AG09309 (cell line): ENCODE measurements around the gene FAR2.
"Not testable (repeated sequence)": the region's sequence is repeated elsewhere in the genome, so short reads cannot be mapped to it uniquely, and the experiment has no call there.

Experiments
- DNase-seq: peaks from one replicate; pipeline ENCODE4 v3.0.0-alpha.2; 2010; ENCODE audit warnings: low read depth
- H3K4me3 ChIP-seq: 2 replicates; pipeline ENCODE4 v1.5.1; 2011; ENCODE audit warnings: mild to moderate bottlenecking, low read depth, low read length, moderate library complexity; ENCODE audit not compliant: control insufficient read depth
- TF ChIP-seq, protein P1 (sequence below): IDR thresholded peaks from 2 replicates; pipeline ENCODE4 v1.5.1; 2011; ENCODE audit warnings: mild to moderate bottlenecking, low read depth, low read length, inconsistent platforms; ENCODE audit not compliant: insufficient read depth, control insufficient read depth; ENCODE audit errors: missing control alignments

Gene FAR2

DNA sequence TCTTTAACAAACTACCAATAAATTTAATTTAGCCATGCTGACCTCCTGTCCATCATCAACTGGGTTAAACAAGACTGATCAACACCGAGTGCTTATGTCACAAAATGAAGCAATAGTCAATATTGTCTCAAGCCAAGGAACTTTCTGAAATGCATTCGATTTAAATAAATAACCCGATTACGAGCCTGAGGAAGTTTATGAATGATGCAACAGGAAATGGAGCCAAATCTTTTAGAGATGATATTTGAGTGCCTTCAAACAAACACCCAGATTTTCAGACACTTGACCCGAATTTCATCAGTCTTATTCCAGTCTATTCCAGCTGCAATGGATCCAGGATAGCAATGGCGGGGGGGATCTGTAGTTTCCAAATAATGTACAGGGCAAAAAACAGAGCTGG, 27.9 kb downstream of the FAR2 start:
- H3K4me3 ChIP-seq, result no peak overlapping the region
- TF ChIP-seq, protein P1, sequence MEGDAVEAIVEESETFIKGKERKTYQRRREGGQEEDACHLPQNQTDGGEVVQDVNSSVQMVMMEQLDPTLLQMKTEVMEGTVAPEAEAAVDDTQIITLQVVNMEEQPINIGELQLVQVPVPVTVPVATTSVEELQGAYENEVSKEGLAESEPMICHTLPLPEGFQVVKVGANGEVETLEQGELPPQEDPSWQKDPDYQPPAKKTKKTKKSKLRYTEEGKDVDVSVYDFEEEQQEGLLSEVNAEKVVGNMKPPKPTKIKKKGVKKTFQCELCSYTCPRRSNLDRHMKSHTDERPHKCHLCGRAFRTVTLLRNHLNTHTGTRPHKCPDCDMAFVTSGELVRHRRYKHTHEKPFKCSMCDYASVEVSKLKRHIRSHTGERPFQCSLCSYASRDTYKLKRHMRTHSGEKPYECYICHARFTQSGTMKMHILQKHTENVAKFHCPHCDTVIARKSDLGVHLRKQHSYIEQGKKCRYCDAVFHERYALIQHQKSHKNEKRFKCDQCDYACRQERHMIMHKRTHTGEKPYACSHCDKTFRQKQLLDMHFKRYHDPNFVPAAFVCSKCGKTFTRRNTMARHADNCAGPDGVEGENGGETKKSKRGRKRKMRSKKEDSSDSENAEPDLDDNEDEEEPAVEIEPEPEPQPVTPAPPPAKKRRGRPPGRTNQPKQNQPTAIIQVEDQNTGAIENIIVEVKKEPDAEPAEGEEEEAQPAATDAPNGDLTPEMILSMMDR, result no peak
- DNase-seq, result peak; percentile 27

DNA sequence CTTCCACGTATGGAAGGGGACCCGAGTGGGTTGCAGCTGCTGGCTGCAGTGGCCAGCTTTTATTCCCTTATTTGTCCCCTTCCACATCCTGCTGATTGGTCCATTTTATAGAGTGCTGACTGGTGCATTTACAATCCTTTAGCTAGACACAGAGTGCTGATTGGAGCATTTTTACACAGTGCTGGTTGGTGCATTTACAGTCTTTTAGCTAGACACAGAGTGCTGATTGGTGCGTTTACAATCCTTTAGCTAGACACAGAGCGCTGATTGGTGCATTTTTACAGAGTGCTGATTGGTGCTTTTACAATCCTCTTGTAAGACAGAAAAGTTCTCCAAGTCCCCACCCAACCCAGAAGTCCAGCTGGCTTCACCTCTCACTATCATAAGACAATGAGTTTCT, 33.2 kb downstream of the FAR2 start:
- DNase-seq, H3K4me3 ChIP-seq: not testable (repeated sequence)

GRCh38 chr12:29187756-29188155, 38.7 kb downstream of the FAR2 start:
- no peak for DNase-seq
- TF ChIP-seq, protein P1, result no peak
- no peak overlapping the region for H3K4me3 ChIP-seq

DNA sequence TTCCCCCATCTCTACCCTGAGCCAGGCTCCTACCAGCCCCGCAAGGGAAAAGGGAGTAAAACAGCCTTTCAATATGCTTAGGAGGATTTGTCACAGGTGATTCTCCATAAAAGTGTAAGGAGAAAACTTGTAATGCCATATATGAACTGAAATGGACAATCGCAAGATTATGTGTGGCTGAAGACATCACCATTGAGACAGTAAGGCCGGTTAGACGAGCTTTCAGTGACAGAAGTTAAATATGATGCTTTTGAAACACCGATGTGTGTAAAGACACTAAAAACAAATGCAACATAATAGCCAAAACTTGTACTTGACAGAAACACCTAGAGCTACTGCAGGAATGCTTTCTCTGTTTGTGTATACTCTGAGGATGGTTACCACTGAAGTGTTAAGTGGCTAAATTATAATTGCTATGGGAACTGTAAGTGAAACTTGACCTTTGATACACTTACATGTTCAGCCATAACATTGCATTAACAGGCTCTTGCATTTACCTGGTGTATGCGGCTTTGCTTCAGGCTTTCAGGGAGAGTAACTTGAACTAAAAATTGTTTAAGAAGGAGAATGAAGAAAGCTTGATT, 42.3 kb downstream of the FAR2 start:
- TF ChIP-seq, protein P1, result no peak
- DNase-seq, result no peak
- no peak overlapping the region for H3K4me3 ChIP-seq

- H3K4me3 ChIP-seq, result no peak overlapping the region
- TF ChIP-seq, protein P1, result no peak
- DNase-seq, result no peak
Observed at GRCh38 chr12:29198901-29199300, 49.8 kb downstream of the FAR2 start.

- no peak for DNase-seq
- TF ChIP-seq, protein P1, result no peak
- H3K4me3 ChIP-seq, result no peak overlapping the region
Observed at GRCh38 chr12:29200586-29200985, 51.5 kb downstream of the FAR2 start.

- TF ChIP-seq, protein P1, result no peak
- H3K4me3 ChIP-seq, result no peak overlapping the region
- no peak for DNase-seq
Observed at GRCh38 chr12:29201296-29201695, 52.2 kb downstream of the FAR2 start.
